ENCODE data around the gene TTLL12.

The TTLL12 gene

GRCh38 chr22:43126501-43127165, 60.3 kb downstream of the TTLL12 start:
- Mint-ChIP-seq H3K27me3 (no peaks in the 10 kb centered on the region), H3K9me3 (no peaks in the 10 kb centered on the region), H3K4me1 (peaks cover 31% of the 10 kb centered on the region), H3K27ac (no peak overlapping the region), H3K4me3 (no peak overlapping the region)
- ATAC-seq (peak; percentile 36), DNase-seq (no peak)

- Mint-ChIP-seq H3K27me3 (no peaks in the 10 kb centered on the region), H3K9me3 (no peaks in the 10 kb centered on the region), H3K27ac (no peak overlapping the region), H3K4me1 (peaks cover 11% of the 10 kb centered on the region), H3K4me3 (no peak overlapping the region)
- ATAC-seq (no peak), DNase-seq (no peak)
Measured at GRCh38 chr22:43118953-43119458, 67.9 kb downstream of the TTLL12 start.

GRCh38 chr22:43118024-43118849, 68.7 kb downstream of the TTLL12 start:
- H3K4me3 Mint-ChIP-seq, result no peak overlapping the region
- H3K9me3 Mint-ChIP-seq, result no peaks in the 10 kb centered on the region
- no peaks in the 10 kb centered on the region for H3K27me3 Mint-ChIP-seq
- H3K4me1 Mint-ChIP-seq, result peaks cover 11% of the 10 kb centered on the region
- H3K27ac Mint-ChIP-seq, result no peak overlapping the region
- DNase-seq (no peak), ATAC-seq (no peak)

- no peaks in the 10 kb centered on the region for H3K27me3 Mint-ChIP-seq
Measured at GRCh38 chr22:43116932-43117331, 70.0 kb downstream of the TTLL12 start.

More at GRCh38 chr22:43116932-43117331, 70.0 kb downstream of the TTLL12 start:
- H3K4me1 Mint-ChIP-seq, result peaks cover 11% of the 10 kb centered on the region
- H3K4me3 Mint-ChIP-seq, result no peak overlapping the region
- DNase-seq (no peak), ATAC-seq (no peak)
- H3K9me3 Mint-ChIP-seq, result no peaks in the 10 kb centered on the region
- H3K27ac Mint-ChIP-seq, result no peak overlapping the region

All from stimulated activated naive CD8-positive, alpha-beta T cell treated with anti-CD3 and anti-CD28 coated beads, Interleukin-15, amount 100 ng/mL, for 72 hours (primary cell).